SK-N-SH (cell line): ENCODE measurements around the gene HSPG2.

Experiments used
- EP300 ChIP-seq, 2 experiments: IDR thresholded peaks; 2 replicates each; pipeline versions ENCODE4 v1.4.0 to v1.6.1; 2012; ENCODE audit warnings: borderline replicate concordance in 1 of 2, low read depth in 1 of 2, low read length in 1 of 2
- EZH2phosphoT487 ChIP-seq: fragments of 200-600 bp; sonication (generic); IDR thresholded peaks from 2 replicates; pipeline ENCODE4 v1.6.1; 2017; ENCODE audit warnings: low read depth, mixed run types, mild to moderate bottlenecking, antibody characterized with exemption, moderate library complexity, borderline replicate concordance
- FOSL2 ChIP-seq: IDR thresholded peaks from 2 replicates; pipeline ENCODE4 v1.4.0; 2012; ENCODE audit warnings: low read depth, mild to moderate bottlenecking, moderate library complexity, borderline replicate concordance
- MXI1 ChIP-seq: IDR thresholded peaks from 2 replicates; pipeline ENCODE4 v1.6.1; 2012; ENCODE audit warnings: mild to moderate bottlenecking, low read depth, low read length, improper control_type of control experiment
- POLR2AphosphoS5 ChIP-seq: IDR thresholded peaks from 2 replicates; pipeline ENCODE4 v1.6.1; 2012; ENCODE audit warnings: low read depth, low read length
- RXRA ChIP-seq: IDR thresholded peaks from 2 replicates; pipeline ENCODE4 v1.4.0; 2012; ENCODE audit warnings: low read depth, mild to moderate bottlenecking, borderline replicate concordance
- SIN3A ChIP-seq: IDR thresholded peaks from 2 replicates; pipeline ENCODE4 v1.6.1; 2012; ENCODE audit warnings: low read depth, mild to moderate bottlenecking, low read length, moderate library complexity, borderline replicate concordance
- TAF1 ChIP-seq: IDR thresholded peaks from 2 replicates; pipeline ENCODE4 v1.6.1; 2012; ENCODE audit warnings: low read depth, mild to moderate bottlenecking, low read length, moderate library complexity, borderline replicate concordance
- USF2 ChIP-seq: fragments of 150-350 bp; IDR thresholded peaks from 2 replicates; pipeline ENCODE4 v1.6.1; 2017; ENCODE audit warnings: antibody characterized with exemption, low read length, low read depth, borderline replicate concordance
- YY1 ChIP-seq: IDR thresholded peaks from 2 replicates; pipeline ENCODE4 v1.4.0; 2012; ENCODE audit warnings: low read depth, mild to moderate bottlenecking
- TF ChIP-seq, protein P1 (sequence below): IDR thresholded peaks from 2 replicates; pipeline ENCODE4 v1.4.0; 2012; ENCODE audit warnings: low read depth
- TF ChIP-seq, protein P2 (sequence below): IDR thresholded peaks from 2 replicates; pipeline ENCODE4 v1.4.0; 2012; ENCODE audit warnings: low read depth, borderline replicate concordance
- TF ChIP-seq, protein P3 (sequence below): fragments of 200-600 bp; sonication (generic); IDR thresholded peaks from 2 replicates; pipeline ENCODE4 v1.6.1; 2017; ENCODE audit warnings: antibody characterized with exemption, mild to moderate bottlenecking, moderate library complexity
- TF ChIP-seq, protein P4 (sequence below): IDR thresholded peaks from 2 replicates; pipeline ENCODE4 v1.6.1; 2012; ENCODE audit warnings: mild to moderate bottlenecking, low read depth, low read length, moderate library complexity

DNA sequence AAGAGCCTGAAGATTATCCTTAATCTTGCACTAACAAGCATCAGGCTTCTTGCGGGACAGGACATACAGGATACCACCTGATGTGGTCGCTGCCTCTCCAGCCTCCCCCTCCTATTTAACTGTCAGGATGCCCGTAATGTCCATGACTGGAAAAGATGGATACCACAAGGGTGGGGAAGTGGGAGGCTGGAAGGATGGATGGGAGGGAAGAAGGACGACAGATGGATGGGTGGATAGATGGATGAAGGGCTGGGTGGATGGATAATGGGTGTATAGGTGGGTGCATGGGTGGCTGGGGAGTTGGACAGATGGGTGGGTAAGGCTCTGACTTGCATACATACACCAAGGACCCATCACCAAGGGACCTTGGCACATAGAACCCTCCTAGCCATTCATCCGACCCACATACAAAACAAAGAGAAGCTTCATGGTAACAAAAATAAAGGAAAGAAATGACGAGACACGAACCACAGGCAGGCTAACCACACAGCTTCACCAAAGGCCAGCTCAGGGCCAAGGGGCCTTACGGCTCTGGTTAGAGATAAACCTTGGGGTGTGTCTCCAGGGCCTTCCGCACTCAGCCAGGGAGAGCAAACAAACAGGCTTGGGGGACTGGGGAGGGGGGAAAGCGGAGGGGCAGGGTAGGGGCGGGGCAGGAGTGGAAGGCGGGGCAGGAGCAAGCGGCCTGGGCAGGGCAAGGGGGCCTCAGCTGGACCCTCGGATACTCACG is 50.5 kb downstream of the HSPG2 start:
- TF ChIP-seq, protein P1, sequence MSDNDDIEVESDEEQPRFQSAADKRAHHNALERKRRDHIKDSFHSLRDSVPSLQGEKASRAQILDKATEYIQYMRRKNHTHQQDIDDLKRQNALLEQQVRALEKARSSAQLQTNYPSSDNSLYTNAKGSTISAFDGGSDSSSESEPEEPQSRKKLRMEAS = no peak
- TF ChIP-seq, protein P2, sequence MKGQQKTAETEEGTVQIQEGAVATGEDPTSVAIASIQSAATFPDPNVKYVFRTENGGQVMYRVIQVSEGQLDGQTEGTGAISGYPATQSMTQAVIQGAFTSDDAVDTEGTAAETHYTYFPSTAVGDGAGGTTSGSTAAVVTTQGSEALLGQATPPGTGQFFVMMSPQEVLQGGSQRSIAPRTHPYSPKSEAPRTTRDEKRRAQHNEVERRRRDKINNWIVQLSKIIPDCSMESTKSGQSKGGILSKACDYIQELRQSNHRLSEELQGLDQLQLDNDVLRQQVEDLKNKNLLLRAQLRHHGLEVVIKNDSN = no peak
- TF ChIP-seq FOSL2 (no peak), RXRA (no peak), SIN3A (no peak), TAF1 (no peak), MXI1 (no peak), POLR2AphosphoS5 (no peak), YY1 (no peak), USF2 (no peak), EP300 (IDR thresholded peaks at IDR 0.05; ENCODE audit: borderline replicate concordance in 1 of 2, low read depth in 1 of 2, low read length in 1 of 2) (no peak), EZH2phosphoT487 (no peak)
- TF ChIP-seq, protein P3, sequence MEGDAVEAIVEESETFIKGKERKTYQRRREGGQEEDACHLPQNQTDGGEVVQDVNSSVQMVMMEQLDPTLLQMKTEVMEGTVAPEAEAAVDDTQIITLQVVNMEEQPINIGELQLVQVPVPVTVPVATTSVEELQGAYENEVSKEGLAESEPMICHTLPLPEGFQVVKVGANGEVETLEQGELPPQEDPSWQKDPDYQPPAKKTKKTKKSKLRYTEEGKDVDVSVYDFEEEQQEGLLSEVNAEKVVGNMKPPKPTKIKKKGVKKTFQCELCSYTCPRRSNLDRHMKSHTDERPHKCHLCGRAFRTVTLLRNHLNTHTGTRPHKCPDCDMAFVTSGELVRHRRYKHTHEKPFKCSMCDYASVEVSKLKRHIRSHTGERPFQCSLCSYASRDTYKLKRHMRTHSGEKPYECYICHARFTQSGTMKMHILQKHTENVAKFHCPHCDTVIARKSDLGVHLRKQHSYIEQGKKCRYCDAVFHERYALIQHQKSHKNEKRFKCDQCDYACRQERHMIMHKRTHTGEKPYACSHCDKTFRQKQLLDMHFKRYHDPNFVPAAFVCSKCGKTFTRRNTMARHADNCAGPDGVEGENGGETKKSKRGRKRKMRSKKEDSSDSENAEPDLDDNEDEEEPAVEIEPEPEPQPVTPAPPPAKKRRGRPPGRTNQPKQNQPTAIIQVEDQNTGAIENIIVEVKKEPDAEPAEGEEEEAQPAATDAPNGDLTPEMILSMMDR = no peak
- TF ChIP-seq, protein P4, sequence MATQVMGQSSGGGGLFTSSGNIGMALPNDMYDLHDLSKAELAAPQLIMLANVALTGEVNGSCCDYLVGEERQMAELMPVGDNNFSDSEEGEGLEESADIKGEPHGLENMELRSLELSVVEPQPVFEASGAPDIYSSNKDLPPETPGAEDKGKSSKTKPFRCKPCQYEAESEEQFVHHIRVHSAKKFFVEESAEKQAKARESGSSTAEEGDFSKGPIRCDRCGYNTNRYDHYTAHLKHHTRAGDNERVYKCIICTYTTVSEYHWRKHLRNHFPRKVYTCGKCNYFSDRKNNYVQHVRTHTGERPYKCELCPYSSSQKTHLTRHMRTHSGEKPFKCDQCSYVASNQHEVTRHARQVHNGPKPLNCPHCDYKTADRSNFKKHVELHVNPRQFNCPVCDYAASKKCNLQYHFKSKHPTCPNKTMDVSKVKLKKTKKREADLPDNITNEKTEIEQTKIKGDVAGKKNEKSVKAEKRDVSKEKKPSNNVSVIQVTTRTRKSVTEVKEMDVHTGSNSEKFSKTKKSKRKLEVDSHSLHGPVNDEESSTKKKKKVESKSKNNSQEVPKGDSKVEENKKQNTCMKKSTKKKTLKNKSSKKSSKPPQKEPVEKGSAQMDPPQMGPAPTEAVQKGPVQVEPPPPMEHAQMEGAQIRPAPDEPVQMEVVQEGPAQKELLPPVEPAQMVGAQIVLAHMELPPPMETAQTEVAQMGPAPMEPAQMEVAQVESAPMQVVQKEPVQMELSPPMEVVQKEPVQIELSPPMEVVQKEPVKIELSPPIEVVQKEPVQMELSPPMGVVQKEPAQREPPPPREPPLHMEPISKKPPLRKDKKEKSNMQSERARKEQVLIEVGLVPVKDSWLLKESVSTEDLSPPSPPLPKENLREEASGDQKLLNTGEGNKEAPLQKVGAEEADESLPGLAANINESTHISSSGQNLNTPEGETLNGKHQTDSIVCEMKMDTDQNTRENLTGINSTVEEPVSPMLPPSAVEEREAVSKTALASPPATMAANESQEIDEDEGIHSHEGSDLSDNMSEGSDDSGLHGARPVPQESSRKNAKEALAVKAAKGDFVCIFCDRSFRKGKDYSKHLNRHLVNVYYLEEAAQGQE = no peak
